ENCODE results near the gene ART4.

ART4 gene, protein sequence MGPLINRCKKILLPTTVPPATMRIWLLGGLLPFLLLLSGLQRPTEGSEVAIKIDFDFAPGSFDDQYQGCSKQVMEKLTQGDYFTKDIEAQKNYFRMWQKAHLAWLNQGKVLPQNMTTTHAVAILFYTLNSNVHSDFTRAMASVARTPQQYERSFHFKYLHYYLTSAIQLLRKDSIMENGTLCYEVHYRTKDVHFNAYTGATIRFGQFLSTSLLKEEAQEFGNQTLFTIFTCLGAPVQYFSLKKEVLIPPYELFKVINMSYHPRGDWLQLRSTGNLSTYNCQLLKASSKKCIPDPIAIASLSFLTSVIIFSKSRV

GRCh38 chr12:14843425-14843887 lies at the start of gene ART4:
TSS of gene ART4 (minus strand) at chr12:14843526. CDS start at chr12:14843113, 413 bp downstream.
- no peak for DNase-seq

DNA sequence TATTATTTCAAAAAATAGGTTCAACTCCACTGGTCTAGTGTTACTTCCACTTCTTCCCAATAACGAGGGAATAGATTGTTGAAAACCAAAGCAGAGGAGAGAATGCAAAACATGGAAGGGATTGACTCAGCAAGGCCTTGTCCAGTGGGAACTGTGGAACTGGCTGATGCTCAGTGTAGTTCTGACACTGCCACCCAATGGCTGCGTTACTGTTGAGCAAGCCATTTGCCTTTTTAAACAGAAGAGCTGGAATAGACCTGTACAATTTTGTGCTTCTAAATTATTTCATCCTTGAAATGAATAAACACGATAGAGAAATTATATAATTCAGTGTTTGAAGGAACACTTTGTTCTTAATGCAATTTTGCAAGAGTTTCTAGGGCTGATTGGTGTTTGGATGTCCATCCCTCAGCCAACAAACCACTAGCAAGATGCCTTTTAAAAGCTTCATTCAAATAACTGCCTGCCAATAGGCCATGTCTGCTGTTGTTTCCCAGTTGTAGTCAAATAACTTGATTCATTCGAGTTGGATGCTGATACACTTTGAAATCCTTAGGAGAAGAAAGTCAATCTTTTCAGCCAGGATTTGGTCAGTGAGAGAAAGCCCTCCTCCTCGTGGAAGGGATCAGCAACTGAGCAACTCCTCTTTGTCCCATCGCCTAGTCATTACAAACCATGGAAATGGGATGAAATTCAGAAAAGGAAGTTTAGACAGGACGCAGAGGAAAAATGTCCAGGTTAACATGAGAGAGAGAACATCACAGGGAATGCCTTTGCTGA lies 49.6 kb upstream of the ART4 start:
- no peak for DNase-seq

DNA sequence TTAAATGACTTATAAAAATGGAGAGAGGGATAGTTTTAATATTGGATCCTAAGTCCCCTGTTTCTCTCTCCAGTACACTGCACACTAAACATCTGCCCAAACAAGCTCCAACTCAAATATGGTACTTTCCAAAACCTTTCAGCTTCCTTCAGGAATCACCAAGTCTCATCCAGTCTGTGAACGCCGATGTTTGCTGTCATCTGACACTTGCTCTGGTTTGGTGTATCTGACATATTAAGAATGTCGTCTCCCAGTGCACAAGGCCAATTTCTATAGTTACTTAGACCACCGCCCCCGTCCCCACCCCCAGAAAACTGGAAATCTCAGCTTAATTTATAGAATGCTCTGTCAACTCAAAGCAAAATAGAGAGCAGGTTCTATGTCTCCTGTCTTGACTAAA lies 47.4 kb upstream of the ART4 start:
- DNase-seq = no peak

DNA sequence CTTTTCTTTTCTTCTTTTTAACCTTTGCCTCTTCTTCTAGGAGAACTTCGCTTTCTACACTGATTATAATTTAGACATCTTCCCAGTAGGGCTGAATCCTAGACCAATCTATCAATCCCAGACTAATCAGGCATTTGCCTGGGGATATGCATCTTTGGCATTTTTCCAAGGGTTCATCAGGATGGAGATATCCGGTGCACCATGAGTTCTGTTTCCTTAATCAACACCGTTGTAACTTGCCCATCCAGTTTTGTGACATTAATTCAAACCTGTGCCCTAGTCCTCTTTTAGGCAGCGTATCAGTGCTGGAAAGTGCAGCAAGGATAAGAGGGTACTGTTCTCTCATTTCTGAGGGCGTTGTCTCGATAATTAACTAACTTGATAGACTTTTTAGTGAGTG lies 42.9 kb upstream of the ART4 start:
- no peak for DNase-seq

- DNase-seq = no peak
Measured at GRCh38 chr12:14885718-14886221, 42.4 kb upstream of the ART4 start, which contains the start of gene MGP. TSS of gene MGP (minus strand) at chr12:14885854. CDS start at chr12:14885791, 63 bp downstream.

DNA sequence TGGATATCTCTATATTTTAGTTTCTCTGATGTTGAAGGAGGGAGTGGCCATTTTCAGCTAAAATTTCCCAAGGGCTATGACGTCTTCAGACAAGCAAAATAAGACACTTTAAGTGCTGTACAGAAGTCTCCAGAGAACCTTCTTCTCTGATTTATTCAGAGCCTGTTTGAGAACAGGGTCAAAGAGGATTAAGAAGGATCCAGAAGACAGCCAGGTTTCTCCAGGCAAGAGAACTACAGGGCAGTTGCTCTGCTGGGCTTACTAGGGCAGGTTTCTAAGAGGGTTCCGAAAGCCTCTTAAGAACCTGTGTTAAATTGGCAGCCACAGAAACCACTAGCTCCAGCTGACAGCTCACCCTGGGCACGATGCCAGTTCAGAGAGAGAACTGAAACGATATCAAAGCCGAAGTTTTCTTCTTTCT lies 41.1 kb upstream of the ART4 start:
- no peak for DNase-seq

GRCh38 chr12:14883686-14884085 lies 40.4 kb upstream of the ART4 start:
- no peak for DNase-seq

DNA sequence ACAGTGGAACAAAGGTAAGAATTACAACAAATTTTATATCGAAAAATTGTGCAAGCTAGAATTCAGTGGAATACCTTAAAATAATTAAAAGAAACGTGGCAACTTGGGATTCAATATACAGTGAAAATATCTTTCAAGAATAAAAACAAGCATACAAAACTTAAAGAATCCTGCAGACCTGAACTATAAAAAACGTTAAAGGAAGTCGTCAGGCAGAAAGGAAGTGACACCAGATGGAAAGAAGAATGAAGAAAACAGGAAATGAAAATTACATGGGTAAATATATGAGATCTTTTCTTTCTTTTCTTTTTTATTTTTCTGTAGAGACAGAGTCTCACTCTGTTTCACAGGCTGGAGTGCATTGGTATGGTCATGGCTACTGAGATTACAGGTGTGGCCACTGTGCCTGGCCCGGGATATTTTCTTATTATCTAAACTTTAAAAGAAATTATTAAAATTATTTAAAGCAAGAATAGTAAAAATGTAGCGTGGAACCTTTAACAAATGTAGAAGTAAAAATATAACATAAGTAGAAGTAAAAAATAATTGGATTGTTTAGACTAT lies 37.6 kb upstream of the ART4 start:
- DNase-seq = no peak

DNA sequence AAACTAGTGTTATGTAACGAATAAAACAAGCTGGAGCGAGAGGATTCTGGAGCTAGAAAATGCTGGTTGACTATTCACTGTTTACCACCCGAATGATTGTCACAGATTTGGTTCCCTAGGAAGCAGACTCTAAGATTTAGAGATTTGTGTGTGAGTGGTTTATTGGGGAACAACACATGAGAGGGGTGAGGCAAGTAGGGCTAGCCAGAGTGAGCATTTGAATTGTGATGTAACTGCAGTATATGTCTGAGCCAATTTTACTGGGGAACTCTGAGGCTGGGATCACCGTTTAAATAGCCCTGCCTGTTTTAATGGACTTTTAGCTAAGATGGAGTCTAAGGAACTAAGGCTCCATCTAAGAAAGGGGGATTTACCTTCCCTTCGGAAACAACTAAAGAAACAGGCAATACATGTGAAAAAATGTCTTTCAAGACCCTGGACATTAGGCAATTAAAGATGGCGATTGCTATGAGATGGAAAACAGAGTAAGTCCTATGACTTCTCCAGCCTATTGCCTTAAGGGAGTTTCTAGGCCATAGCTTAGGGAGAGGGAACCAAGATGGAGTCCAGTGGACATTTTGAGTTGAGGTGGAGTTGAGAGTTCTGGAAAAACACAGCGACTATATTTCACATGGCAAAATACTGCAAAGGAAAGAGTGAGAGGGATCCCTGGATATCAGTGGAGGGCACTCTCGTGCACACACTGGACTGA lies 36.1 kb upstream of the ART4 start:
- DNase-seq = no peak

DNA sequence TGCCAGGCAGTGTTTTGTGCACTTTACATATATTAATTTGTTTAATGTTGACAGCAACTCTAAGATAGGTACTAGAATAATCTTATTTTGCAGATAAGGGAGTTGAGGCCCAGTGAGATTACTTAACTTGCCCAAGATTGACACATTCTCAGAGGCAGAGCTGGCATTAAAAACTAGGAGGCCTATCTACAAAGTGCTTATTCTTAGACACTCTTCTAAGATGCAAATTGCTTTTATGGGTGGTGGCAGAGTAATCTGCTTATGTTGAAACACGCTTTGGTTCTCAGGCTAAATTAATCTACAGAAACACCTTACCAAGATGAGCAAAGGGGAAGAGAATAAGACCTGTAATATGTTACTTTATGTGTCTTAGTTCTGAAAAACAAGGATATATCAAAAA lies 35.2 kb upstream of the ART4 start:
- DNase-seq = no peak

- no peak for DNase-seq
Measured at GRCh38 chr12:14876833-14877232, 33.5 kb upstream of the ART4 start.

DNA sequence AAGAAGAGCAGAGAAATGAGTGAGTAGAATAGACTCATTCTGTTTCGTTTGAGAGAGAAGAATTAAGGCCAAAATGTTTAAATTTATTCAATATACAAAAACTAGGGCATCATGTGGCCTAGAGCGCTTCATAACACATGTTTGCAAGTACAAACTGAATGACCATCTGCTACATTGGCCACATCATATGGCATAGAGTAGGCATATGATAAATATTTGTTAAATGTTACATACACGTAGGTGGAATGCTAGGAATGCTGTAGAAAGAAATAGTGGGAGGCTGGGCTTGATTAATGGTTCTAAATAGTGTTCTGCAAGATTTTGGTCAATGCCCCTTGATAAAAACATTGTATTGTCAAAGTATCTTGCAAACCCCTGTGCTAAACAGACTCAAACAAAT lies 31.6 kb upstream of the ART4 start:
- no peak for DNase-seq

DNA sequence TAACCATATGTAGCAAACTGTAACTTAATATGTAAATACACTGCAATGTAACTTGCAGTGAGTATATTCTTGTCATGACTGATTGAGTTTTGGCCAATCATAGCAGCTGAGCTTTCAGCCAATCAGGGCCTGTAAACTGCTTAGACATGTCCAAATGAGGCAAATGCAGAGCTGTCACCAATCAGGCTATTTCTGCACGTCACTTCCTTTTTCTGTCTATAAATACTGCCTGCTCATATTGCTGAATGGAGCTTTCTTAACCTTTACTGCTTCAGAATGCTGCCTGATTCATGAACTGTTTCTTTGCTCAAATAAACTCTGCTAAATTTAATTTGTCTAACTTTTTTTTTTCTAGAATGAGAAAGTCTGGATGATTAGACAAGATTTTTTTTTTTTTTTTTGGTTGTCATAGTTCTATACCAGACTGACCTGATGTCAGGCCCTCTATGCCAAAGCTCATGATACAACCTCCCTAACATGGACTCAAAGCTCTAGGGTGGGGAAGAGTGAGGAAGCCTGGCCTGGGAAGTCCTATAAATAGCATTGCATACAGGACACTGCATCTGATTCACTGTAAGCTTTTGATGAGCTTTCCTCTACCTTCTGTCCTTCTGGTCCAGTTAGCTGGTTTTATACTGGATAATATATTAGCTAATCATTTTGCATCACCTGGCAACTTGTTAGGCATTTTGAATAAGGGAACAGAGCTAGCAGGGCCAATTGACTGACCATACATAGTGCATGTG lies 30.3 kb upstream of the ART4 start:
- no peak for DNase-seq

DNA sequence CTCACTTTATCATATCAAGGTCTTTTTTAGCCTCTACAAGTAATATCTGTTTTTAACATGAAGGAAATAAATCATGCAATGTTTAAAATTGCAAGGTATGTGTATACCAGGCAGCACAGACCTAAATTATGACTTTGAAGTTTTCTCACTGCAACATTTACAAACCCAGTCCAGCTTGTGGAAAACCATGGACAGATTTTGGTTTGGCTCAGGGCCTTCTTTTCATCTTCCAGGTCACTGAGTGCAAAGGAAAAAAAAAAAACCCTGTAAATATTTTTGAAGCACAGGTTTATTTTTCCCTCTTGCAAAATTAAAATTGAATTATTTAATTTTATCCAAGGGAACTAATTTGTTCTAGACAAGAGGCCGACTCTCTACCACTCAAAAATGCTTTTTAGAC lies 28.6 kb upstream of the ART4 start:
- DNase-seq = no peak

DNA sequence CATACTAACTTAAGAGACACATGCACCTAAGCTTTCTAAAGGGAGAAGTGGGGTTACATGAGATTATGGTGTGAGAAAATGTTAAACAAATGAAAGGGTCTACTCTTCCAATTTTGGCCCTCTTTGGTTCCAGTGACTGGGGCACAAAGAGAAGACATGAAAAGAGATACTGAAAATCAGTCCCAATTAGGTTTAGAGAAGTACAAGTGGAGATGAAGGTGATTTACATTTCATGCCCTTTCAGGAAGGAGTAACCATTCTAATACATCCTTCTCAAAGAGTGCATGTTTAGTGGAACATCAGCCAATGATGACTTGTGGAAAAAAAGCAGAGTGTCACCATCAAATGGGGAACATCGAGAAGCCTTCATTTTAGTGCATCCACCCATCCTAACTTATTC lies 27.9 kb upstream of the ART4 start:
- no peak for DNase-seq

DNA sequence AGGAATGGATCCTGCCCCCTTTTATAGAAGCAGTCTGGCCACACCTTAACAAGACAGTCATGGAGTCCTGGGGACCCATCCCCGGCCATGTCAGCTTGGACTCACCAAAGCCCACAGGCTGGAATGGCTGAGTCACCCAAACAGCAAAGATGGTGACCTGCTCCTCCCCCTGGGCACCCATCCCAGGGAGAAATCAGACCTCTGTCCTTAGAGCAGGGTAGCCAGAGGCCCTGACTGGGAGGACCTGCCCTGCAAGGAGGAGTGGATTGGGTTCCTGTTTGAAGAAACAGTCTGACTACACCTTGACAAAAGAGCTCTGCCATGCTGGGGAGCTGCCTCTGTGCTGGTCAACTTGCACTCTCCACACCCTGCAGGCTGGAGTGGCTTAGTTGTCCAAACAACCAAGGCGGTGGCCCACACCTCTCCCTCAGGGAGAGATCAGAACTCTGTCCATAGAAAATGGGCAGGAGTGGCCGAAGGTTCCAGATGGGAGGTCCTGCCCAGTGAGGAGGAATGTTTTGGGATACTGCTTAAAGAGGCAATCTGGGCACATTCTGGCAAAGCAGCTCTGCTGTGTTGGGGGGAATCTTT lies 25.7 kb upstream of the ART4 start:
- no peak for DNase-seq

DNA sequence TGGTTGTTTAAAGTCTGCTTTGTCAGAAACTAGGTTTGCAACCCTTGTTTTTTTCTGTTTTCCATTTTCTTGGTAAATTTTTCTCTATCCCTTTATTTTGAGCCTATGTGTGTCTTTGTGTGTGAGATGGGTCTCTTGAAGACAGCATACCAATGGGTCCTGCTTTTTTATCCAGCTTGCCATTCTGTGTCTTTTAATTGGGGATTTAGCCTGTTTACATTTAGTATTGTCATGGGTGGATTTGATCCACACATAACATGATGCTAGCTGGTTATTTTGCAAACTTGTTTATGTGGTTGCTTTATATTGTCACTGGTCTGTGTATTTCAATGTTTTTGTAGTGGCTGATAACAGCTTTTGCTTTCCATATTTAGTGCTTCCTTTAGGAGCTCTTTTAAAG lies 17.2 kb upstream of the ART4 start:
- no peak for DNase-seq

- DNase-seq = no peak
Measured at GRCh38 chr12:14858513-14858912, 15.2 kb upstream of the ART4 start.

DNA sequence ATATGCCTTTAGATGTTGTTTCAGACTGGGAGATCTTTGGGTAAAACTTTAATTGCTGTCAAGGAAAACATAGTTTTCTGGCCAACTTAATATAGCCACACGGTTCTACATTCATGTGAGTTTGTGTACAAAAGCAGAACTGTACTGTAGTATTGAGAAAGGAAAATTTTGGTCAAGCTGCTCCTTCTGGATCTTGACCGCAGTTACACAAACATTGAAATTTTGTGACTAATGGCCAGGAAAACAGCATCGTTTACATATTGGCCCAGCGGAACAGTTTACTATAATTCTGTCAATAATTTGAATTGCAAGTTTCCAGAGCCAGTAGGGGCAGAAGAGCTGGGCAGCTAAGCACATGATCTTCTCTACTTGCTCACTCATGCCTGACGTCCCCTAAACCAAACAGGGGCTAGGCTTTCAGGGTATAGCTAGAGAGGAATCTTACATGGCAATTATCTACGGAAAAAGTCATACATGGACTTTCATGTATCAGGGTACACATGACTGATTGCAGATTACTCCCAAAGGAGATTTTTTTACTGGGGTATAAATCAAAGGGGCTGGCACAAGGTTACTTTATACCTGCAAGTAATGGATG lies 11.4 kb upstream of the ART4 start:
- no peak for DNase-seq

- DNase-seq = peak; percentile 52
Measured at GRCh38 chr12:14853961-14854360, 10.6 kb upstream of the ART4 start.

DNA sequence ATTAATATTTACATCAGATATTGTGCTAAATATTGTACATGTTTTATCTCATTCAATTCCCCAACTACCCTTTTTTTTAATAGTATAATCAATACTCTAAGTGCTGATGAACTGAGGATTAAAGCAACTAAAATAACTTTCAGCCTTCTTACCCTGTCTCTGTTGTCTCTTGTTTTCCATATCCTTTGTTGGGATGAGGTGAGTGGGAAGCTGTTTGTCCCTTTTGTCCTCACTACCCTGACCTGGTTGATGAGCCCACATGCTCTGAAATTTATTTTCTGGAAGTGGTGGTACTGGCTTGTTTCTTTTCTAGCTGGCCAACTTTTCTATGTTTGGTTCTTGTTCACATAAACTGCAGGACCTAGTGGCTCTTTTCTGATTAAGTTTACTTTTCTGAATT lies 9.6 kb upstream of the ART4 start:
- DNase-seq = no peak
